Right atrium auricular region (tissue), 2 donors: ENCODE measurements around the gene SCN1B. TPM values are rescaled to one million over a fixed set of nuclear protein-coding genes. Genes with fewer than 3 reads are reported as not detected.

ENCODE experiments used
- DNase-seq: peaks from one replicate; pipeline ENCODE4 v3.0.0-alpha.2; 2019; ENCODE audit warnings: low spot score
- H3K27ac ChIP-seq, 2 donors: fragments of 200-600 bp; sonication (generic); 1 replicate in 1 of 2; 2 replicates in 1 of 2; pipeline ENCODE4 v1.5.1; 2016 to 2019
- H3K27me3 ChIP-seq, 2 donors: fragments of 200-600 bp; sonication (generic); one replicate each; pipeline versions ENCODE4 v1.5.1 to v1.6.0; 2017 to 2019
- H3K36me3 ChIP-seq: fragments of 200-600 bp; sonication (generic); one replicate; pipeline ENCODE4 v1.5.1; 2016
- H3K4me1 ChIP-seq, 2 donors: fragments of 200-600 bp; sonication (generic); one replicate each; pipeline versions ENCODE4 v1.5.1 to v1.6.0; 2017 to 2019
- H3K4me3 ChIP-seq, 2 donors: fragments of 200-600 bp; sonication (generic); 1 replicate in 1 of 2; 2 replicates in 1 of 2; pipeline ENCODE4 v1.5.1; 2017 to 2019; ENCODE audit warnings: mild to moderate bottlenecking in 1 of 2, moderate library complexity in 1 of 2
- H3K9me3 ChIP-seq, 2 donors: fragments of 200-600 bp; sonication (generic); one replicate each; pipeline ENCODE4 v1.5.1; 2019
- total RNA-seq, 2 donors: library from RNA; depleted of rRNA; stranded (reverse); fragments of >200 nt; gene quantifications; one replicate each; pipeline ENCODE4 v1.1.0, GENCODE V29; 2016
- TF ChIP-seq, protein P1 (sequence below), 2 donors: fragments of 200-600 bp; sonication (generic); IDR thresholded peaks; one replicate each; pipeline ENCODE4 v1.5.1; 2019; ENCODE audit warnings: antibody characterized with exemption in 2 of 2

The SCN1B gene
- total RNA-seq, 2 donors from 2014 or later, result 57.3 to 119 TPM

DNA sequence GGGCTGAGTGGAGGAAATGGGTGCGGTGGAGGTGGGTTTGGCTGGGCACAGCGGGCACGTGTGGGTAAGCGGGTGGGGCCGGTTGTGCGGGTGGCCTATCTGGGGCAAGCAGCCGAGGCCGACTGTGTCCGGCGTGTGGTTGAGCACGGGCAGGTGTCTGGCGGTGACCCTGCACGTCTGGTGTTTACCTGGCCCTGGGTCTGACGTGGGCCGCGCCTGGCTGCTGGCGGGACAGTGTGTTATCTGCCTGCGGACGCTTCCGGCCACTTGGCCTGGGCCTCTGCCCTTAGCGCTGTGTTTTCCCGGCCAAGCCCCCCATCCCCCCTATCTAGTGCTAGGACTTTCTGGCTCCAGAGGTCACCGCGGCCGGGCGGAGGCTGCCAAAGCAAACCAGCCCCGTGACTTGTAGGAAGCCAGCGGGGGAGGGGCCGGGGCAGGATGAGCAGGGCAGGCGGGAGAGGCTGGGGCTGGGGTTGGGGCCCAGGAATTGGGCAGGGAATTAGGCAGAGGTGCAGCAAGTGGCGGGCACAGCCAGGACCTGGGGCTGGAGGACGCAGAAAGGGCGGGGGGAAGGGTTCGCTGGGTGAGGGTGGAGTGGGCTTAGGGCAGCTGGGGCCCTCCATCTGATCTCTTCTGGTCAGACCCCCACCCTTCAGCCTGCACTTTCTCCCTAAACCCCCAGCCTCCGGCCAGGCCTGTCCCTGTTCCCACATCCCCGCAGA, 10.7 kb downstream of the SCN1B start:
- Histone ChIP-seq H3K4me3 (peak overlapping the region in 1 of 2 donors; percentile 25), H3K27me3 (no peaks in the 10 kb centered on the region), H3K36me3 (peaks cover 13% of the 10 kb centered on the region), H3K9me3 (no peaks in the 10 kb centered on the region), H3K27ac (peak overlapping the region; percentile 81 to 82), H3K4me1 (peaks cover 0 to 62% of the 10 kb centered on the region in 2 donors)
- TF ChIP-seq, protein P1, sequence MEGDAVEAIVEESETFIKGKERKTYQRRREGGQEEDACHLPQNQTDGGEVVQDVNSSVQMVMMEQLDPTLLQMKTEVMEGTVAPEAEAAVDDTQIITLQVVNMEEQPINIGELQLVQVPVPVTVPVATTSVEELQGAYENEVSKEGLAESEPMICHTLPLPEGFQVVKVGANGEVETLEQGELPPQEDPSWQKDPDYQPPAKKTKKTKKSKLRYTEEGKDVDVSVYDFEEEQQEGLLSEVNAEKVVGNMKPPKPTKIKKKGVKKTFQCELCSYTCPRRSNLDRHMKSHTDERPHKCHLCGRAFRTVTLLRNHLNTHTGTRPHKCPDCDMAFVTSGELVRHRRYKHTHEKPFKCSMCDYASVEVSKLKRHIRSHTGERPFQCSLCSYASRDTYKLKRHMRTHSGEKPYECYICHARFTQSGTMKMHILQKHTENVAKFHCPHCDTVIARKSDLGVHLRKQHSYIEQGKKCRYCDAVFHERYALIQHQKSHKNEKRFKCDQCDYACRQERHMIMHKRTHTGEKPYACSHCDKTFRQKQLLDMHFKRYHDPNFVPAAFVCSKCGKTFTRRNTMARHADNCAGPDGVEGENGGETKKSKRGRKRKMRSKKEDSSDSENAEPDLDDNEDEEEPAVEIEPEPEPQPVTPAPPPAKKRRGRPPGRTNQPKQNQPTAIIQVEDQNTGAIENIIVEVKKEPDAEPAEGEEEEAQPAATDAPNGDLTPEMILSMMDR (IDR thresholded peaks at IDR 0.05), result no peak
- DNase-seq, result peak; percentile 94

DNA sequence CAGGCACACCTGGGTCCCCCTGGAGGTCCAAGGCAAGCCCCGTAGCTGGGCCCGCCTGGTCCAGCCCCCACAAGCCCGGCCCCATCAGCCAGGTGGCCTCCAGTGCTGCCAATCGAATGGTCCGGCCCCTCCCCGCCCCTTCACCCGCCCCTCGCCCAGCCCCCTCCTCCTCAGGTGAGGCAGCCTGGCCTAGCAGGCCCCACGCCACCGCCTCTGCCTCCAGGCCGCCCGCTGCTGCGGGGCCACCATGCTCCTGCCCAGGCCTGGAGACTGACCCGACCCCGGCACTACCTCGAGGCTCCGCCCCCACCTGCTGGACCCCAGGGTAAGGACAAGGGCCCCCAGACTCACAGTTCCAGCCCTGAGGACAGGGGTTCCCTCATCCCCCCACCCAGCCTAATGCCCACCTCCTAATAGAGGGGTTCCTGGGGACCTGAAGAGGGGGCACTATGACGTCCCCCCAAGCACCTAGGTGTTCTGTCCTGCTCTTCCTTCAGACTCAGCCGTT, 11.3 kb downstream of the SCN1B start, which contains the start of gene HPN:
Gene HPN (plus strand): TSS at position 174 of the 508 bp plus-strand sequence. CDS start 786 bp downstream, outside the sequence.
- no peaks in the 10 kb centered on the region for H3K9me3 ChIP-seq
- TF ChIP-seq, protein P1 (IDR thresholded peaks at IDR 0.05), result no peak
- peak within 1 kb of the TSS in 1 of 2 donors; percentile 25 for H3K4me3 ChIP-seq
- H3K27me3 ChIP-seq, result no peaks in the 10 kb centered on the region
- H3K36me3 ChIP-seq, result peaks cover 8% of the 10 kb centered on the region
- H3K4me1 ChIP-seq, result peaks cover 0 to 63% of the 10 kb centered on the region in 2 donors
- peak within 1 kb of the TSS; percentile 81 to 82 for H3K27ac ChIP-seq
- no peak for DNase-seq

DNA sequence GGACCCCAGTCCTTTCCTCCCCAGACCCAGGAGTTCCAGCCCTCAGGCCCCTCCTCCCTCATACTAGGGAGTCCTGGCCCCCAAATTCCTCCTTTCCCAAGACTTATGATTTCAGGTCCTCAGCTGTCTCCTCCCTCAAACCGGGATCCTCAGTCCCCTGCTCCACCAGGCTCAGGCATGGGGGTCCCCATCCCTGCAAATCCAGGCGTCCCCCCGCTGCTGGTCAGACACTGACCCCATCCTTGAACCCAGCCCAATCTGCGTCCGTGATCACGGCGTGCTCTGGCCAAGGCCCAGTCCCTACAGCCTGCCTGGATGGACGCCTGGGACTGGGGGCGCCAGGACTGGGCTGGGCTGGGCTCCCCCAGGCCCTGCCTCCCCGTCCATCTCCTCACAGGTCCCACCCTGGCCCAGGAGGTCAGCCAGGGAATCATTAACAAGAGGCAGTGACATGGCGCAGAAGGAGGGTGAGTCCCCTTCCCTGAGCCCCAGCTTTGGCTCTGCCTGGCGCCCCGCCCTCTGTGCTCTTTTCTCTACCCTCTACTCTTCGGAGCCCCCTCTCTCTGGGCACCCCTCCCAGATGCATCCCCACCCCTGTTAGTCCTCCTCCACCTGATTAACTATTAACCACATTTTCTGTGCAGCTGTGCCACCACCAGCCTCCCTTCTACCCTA, 11.9 kb downstream of the SCN1B start:
- Histone ChIP-seq H3K36me3 (peaks cover 2% of the 10 kb centered on the region), H3K4me3 (no peak overlapping the region), H3K27ac (peak overlapping the region; percentile 81 to 82), H3K9me3 (no peaks in the 10 kb centered on the region), H3K27me3 (no peaks in the 10 kb centered on the region), H3K4me1 (peaks cover 0 to 60% of the 10 kb centered on the region in 2 donors)
- TF ChIP-seq, protein P1 (IDR thresholded peaks at IDR 0.05), result no peak
- DNase-seq, result no peak

DNA sequence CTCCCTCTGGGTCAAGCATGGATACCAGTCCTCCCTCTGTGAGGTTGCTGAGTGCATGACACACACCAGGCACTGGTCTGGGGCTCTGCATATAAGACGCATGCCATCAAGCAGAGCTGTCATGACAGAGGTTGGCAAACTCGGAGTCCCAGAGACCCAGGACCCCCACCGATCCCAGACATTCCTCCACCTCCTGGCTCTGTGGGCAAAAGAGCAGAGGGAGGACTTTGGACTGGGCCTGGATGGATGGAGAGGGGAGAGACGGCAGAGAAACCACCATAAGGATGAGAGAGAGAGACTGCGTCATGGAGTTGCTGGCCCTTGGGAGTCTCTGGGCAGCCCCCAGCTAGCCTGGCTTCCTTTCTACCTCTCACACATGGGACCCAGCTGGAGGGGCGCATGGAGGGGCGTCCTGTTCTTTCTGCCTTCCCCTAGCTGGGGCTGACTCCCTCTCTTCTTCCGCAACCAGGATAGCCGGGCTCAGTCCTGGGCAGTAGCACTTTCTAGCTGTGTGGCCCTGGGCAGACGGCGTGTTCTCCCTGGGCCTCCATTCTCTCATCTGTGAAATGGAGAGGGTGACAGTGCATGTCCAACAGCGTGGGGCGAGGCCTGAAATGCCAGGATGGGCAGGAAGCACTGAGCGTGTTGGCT, 12.8 kb downstream of the SCN1B start:
- H3K4me1 ChIP-seq, result peaks cover 0 to 51% of the 10 kb centered on the region in 2 donors
- no peaks in the 10 kb centered on the region for H3K36me3 ChIP-seq
- H3K4me3 ChIP-seq, result no peak overlapping the region
- TF ChIP-seq, protein P1 (IDR thresholded peaks at IDR 0.05), result no peak
- peak overlapping the region; percentile 81 to 82 for H3K27ac ChIP-seq
- DNase-seq, result no peak
- no peaks in the 10 kb centered on the region for H3K9me3 ChIP-seq
- H3K27me3 ChIP-seq, result no peaks in the 10 kb centered on the region

DNA sequence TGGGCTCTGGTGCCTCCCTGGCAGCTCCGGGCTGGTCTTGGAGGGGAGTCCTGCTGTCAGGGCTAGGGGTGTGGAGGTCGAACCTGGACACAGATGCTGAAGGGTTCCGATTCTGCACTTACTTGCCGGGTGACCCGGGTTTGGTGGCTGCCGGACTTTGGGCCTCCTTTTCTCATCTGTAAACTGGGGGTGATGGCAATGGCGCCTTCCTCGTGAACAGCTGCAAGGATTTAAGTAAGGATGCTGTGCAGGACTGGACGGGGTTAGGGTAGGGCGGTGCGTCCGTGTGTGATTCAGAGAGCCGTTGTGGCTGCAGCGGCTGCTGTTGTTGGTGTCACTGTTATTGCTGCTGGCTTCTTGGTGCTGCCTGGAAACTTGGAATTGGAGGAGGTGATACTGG, 13.6 kb downstream of the SCN1B start:
- peaks cover 0 to 48% of the 10 kb centered on the region in 2 donors for H3K4me1 ChIP-seq
- H3K4me3 ChIP-seq, result no peak overlapping the region
- no peaks in the 10 kb centered on the region for H3K27me3 ChIP-seq
- no peak for DNase-seq
- TF ChIP-seq, protein P1 (IDR thresholded peaks at IDR 0.05), result no peak
- no peaks in the 10 kb centered on the region for H3K36me3 ChIP-seq
- H3K9me3 ChIP-seq, result no peaks in the 10 kb centered on the region
- no peak overlapping the region for H3K27ac ChIP-seq
